Peyer's patch (tissue), 4 donors: ENCODE measurements around the gene RASA1.

Source experiments
- POLR2A ChIP-seq, 2 donors: fragments of 450-650 bp; IDR thresholded peaks; one replicate each; pipeline ENCODE4 v1.5.1; 2017; ENCODE audit warnings: antibody characterized with exemption in 2 of 2, mild to moderate bottlenecking in 2 of 2, moderate library complexity in 2 of 2
- TF ChIP-seq, protein P1 (sequence below), 6 experiments: fragments of 450-650 bp in 4 of 6; fragments of 200-600 bp in 2 of 6; sonication (generic) in 1 of 6; IDR thresholded peaks; one replicate each; pipeline ENCODE4 v1.5.1; 2017 to 2019; ENCODE audit warnings: antibody characterized with exemption in 6 of 6, mild to moderate bottlenecking in 3 of 6, moderate library complexity in 1 of 6

DNA sequence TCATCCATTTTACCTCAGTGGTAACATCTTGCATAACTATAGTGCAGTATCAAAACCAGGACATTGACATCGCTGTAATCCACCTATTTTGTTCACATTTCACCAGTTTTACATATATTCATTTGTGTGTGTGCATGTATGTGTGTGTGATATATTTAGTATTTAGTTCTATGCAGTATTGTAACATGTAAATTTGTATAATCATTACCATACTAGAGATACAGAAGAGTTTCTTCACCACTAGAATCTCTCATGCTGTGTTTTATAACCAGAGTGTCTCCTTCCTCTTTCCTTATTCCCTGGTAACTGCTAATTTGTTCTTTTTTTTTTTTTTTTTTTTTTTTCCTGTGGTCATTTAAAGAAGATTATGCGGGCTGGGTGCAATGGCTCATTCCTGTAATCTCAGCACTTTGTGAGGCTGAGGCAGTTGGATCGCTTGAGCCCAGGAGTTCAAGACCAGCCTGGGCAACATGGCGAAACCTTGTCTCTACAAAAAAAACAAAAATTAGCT, 11.0 kb downstream of the RASA1 start:
- TF ChIP-seq, protein P1, sequence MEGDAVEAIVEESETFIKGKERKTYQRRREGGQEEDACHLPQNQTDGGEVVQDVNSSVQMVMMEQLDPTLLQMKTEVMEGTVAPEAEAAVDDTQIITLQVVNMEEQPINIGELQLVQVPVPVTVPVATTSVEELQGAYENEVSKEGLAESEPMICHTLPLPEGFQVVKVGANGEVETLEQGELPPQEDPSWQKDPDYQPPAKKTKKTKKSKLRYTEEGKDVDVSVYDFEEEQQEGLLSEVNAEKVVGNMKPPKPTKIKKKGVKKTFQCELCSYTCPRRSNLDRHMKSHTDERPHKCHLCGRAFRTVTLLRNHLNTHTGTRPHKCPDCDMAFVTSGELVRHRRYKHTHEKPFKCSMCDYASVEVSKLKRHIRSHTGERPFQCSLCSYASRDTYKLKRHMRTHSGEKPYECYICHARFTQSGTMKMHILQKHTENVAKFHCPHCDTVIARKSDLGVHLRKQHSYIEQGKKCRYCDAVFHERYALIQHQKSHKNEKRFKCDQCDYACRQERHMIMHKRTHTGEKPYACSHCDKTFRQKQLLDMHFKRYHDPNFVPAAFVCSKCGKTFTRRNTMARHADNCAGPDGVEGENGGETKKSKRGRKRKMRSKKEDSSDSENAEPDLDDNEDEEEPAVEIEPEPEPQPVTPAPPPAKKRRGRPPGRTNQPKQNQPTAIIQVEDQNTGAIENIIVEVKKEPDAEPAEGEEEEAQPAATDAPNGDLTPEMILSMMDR (IDR thresholded peaks at IDR 0.05): no peak
- no peak for TF ChIP-seq POLR2A (IDR thresholded peaks at IDR 0.05)
